CD4-positive, alpha-beta T cell (primary cell): Measurements from ENCODE around the gene EFNA1. TPM values are rescaled to one million over a fixed set of nuclear protein-coding genes. Genes with fewer than 3 reads are reported as not detected.
"Not testable (repeated sequence)": the region's sequence is repeated elsewhere in the genome, so short reads cannot be mapped to it uniquely, and the experiment has no call there.

Experiments
- ATAC-seq: fragments of 200-7000 bp; cut with Tn5 transposase; one replicate; pipeline ENCODE4 v1.10.0; 2022; ENCODE audit warnings: mild to moderate bottlenecking; ENCODE audit not compliant: poor library complexity
- CTCF ChIA-PET: fragments of 350-600 bp; sonication (Branson Sonifier 250); formaldehyde crosslinking; loops from one replicate; lab custom pipeline; 2021; ENCODE audit warnings: antibody characterized with exemption, inconsistent platforms; lab: Charles Lee
- POLR2A ChIA-PET: fragments of 350-600 bp; sonication (Branson Sonifier 250); formaldehyde crosslinking; loops from one replicate; lab custom pipeline; 2021; ENCODE audit warnings: antibody characterized with exemption, inconsistent platforms; lab: Charles Lee
- DNase-seq, 14 experiments: peaks; one replicate each; pipeline ENCODE4 v3.0.0-alpha.2; 2013 to 2020; ENCODE audit warnings: mixed read lengths in 2 of 14
- H3K27ac ChIP-seq, 2 donors: one replicate each; pipeline versions ENCODE4 v1.5.1 to v1.7.0; 2013; ENCODE audit warnings: low read length in 2 of 2, low read depth in 1 of 2, mild to moderate bottlenecking in 1 of 2
- H3K27me3 ChIP-seq, 2 experiments: 1 replicate in 1 of 2; 2 replicates in 1 of 2; pipeline versions ENCODE4 v1.6.1 to v1.7.0; 2013; ENCODE audit warnings: low read length in 2 of 2, control low read depth in 1 of 2, mild to moderate bottlenecking in 1 of 2, moderate library complexity in 1 of 2; ENCODE audit not compliant: insufficient read depth in 2 of 2, control insufficient read depth in 1 of 2
- H3K36me3 ChIP-seq: one replicate; pipeline ENCODE4 v1.6.1; 2013; ENCODE audit warnings: low read length, control low read depth; ENCODE audit not compliant: insufficient read depth
- H3K4me1 ChIP-seq: one replicate; pipeline ENCODE4 v1.6.1; 2013; ENCODE audit warnings: low read length, control low read depth; ENCODE audit not compliant: insufficient read depth
- H3K4me3 ChIP-seq: one replicate; pipeline ENCODE4 v1.5.1; 2013; ENCODE audit warnings: mild to moderate bottlenecking, low read length, moderate library complexity
- H3K9me3 ChIP-seq, 2 experiments: 1 replicate in 1 of 2; 2 replicates in 1 of 2; pipeline versions ENCODE4 v1.6.1 to v1.7.0; 2013; ENCODE audit warnings: low read length in 2 of 2, mild to moderate bottlenecking in 2 of 2, control low read depth in 1 of 2, moderate library complexity in 1 of 2; ENCODE audit not compliant: control insufficient read depth in 1 of 2, insufficient read depth in 1 of 2
- H3K27ac Mint-ChIP-seq: one replicate; pipeline ENCODE4 v1.8.0; 2020; ENCODE audit warnings: mixed read lengths
- H3K27me3 Mint-ChIP-seq: one replicate; pipeline ENCODE4 v1.8.0; 2021; ENCODE audit warnings: mixed read lengths
- H3K36me3 Mint-ChIP-seq: one replicate; pipeline ENCODE4 v1.8.0; 2021; ENCODE audit warnings: low read depth, mixed read lengths
- H3K4me1 Mint-ChIP-seq: one replicate; pipeline ENCODE4 v1.8.0; 2021; ENCODE audit warnings: low read depth, mixed read lengths
- H3K4me3 Mint-ChIP-seq: one replicate; pipeline ENCODE4 v1.8.0; 2020; ENCODE audit warnings: mild to moderate bottlenecking, mixed read lengths
- H3K9me3 Mint-ChIP-seq: one replicate; pipeline ENCODE4 v1.8.0; 2020; ENCODE audit warnings: mixed read lengths
- CTCF ChIP-seq: fragments of 200-600 bp; IDR thresholded peaks from one replicate; pipeline ENCODE4 v1.8.0; 2022; ENCODE audit warnings: antibody characterized with exemption, mild to moderate bottlenecking
- intact Hi-C, 2 experiments: fragments of 100-400 bp; cut with DNase I in 1 of 2; cut with micrococcal nuclease in 1 of 2; formaldehyde crosslinking; loops; one replicate each; pipeline versions ENCODE4 v1.15.1 to v1.9.0; 2023 to 2025; cut with DNase I, micrococcal nuclease
- total RNA-seq, 174 experiments: library from RNA in 2 of 174; stranded (reverse) in 2 of 174; gene quantifications; one replicate each; pipeline ENCODE4 v1.2.3 and lab custom pipeline; 2021 to 2026

The EFNA1 gene
- total RNA-seq, 2 experiments from 2014 or later, result 4.2 to 5.9 TPM

- DNase-seq (no peak), ATAC-seq (no peak)
- peaks cover 2% of the 10 kb centered on the region for H3K27me3 Mint-ChIP-seq
- no peak overlapping the region for H3K4me3 ChIP-seq
- no peaks in the 10 kb centered on the region for H3K36me3 Mint-ChIP-seq
- H3K9me3 Mint-ChIP-seq, result no peaks in the 10 kb centered on the region
- no peaks in the 10 kb centered on the region for H3K27me3 ChIP-seq
- H3K4me1 ChIP-seq, result no peaks in the 10 kb centered on the region
- H3K36me3 ChIP-seq, result no peaks in the 10 kb centered on the region
- TF ChIP-seq CTCF, result no peak
- intact Hi-C loops, result no loop called here
- POLR2A ChIA-PET, result no interaction called here
- no peak overlapping the region for H3K27ac Mint-ChIP-seq
- H3K4me1 Mint-ChIP-seq, result no peaks in the 10 kb centered on the region
- CTCF ChIA-PET, result no interaction called here
- no peaks in the 10 kb centered on the region for H3K9me3 ChIP-seq
- H3K27ac ChIP-seq, result no peak overlapping the region
- H3K4me3 Mint-ChIP-seq, result no peak overlapping the region
These were observed 11.4 kb upstream of the EFNA1 start for GRCh38 chr1:155116113-155116764.

- no peaks in the 10 kb centered on the region for H3K36me3 ChIP-seq
- H3K36me3 Mint-ChIP-seq, result no peaks in the 10 kb centered on the region
- no peaks in the 10 kb centered on the region for H3K9me3 ChIP-seq
- H3K27ac Mint-ChIP-seq, result no peak overlapping the region
- no peak overlapping the region for H3K27ac ChIP-seq
- no peaks in the 10 kb centered on the region for H3K9me3 Mint-ChIP-seq
- no peaks in the 10 kb centered on the region for H3K27me3 ChIP-seq
- POLR2A ChIA-PET, result interaction anchor here (0.6 kb wide), 1 partner anchor 859 kb away, joined by 3 read pairs; no protein-coding TSS in a partner anchor
- intact Hi-C loops, result no loop called here
- CTCF ChIA-PET, result interaction anchor here (0.8 to 1.0 kb wide), 2 partner anchors 25 to 50 kb away, joined by 3 read pairs; no protein-coding TSS in a partner anchor
- ATAC-seq (no peak), DNase-seq (no peak)
- H3K4me3 ChIP-seq, result no peak overlapping the region
- H3K27me3 Mint-ChIP-seq, result peaks cover 5% of the 10 kb centered on the region
- H3K4me1 Mint-ChIP-seq, result no peaks in the 10 kb centered on the region
- no peaks in the 10 kb centered on the region for H3K4me1 ChIP-seq
- H3K4me3 Mint-ChIP-seq, result no peak overlapping the region
- no peak for TF ChIP-seq CTCF
These were observed 10.1 kb upstream of the EFNA1 start for GRCh38 chr1:155117610-155118009.

GRCh38 chr1:155118090-155118489 is 9.6 kb upstream of the EFNA1 start:
- H3K27ac ChIP-seq, H3K27ac Mint-ChIP-seq, DNase-seq, H3K27me3 Mint-ChIP-seq, ATAC-seq, H3K36me3 ChIP-seq, H3K4me3 Mint-ChIP-seq, H3K4me1 ChIP-seq, H3K9me3 ChIP-seq, H3K36me3 Mint-ChIP-seq, H3K9me3 Mint-ChIP-seq, intact Hi-C loops, H3K4me1 Mint-ChIP-seq, H3K27me3 ChIP-seq, H3K4me3 ChIP-seq: not testable (repeated sequence)
- ChIA-PET POLR2A (interaction anchor here (0.6 kb wide), 1 partner anchor 858 kb away, joined by 3 read pairs; no protein-coding TSS in a partner anchor), CTCF (interaction anchor here (0.8 to 1.0 kb wide), 2 partner anchors 25 to 49 kb away, joined by 3 read pairs; no protein-coding TSS in a partner anchor)
